KOPT-K1 (cell line): ENCODE measurements around the gene ZNF451.

Source experiments
- H3K27ac ChIP-seq: fragments of 200-600 bp; sonication (generic); 2 replicates; pipeline ENCODE4 v1.5.1; 2016; ENCODE audit warnings: antibody characterized with exemption, mild to moderate bottlenecking, low read depth, low read length; ENCODE audit not compliant: poor library complexity, severe bottlenecking
- H3K36me3 ChIP-seq: fragments of 200-600 bp; sonication (generic); 2 replicates; pipeline ENCODE4 v1.5.1; 2017; ENCODE audit warnings: antibody characterized with exemption, mild to moderate bottlenecking, low read length, moderate library complexity; ENCODE audit not compliant: insufficient read depth
- H3K9me3 ChIP-seq: fragments of 200-600 bp; sonication (generic); 2 replicates; pipeline ENCODE4 v1.5.1; 2017; ENCODE audit warnings: antibody characterized with exemption, low read length, mild to moderate bottlenecking; ENCODE audit not compliant: insufficient read depth, poor library complexity, severe bottlenecking

The ZNF451 gene

GRCh38 chr6:57159127-57159526 is 69.1 kb downstream of the ZNF451 start:
- no peaks in the 10 kb centered on the region for H3K9me3 ChIP-seq
- peaks cover 60% of the 10 kb centered on the region for H3K36me3 ChIP-seq
- H3K27ac ChIP-seq: no peak overlapping the region

GRCh38 chr6:57162028-57162427 is 72.0 kb downstream of the ZNF451 start:
- peaks cover 12% of the 10 kb centered on the region for H3K9me3 ChIP-seq
- no peak overlapping the region for H3K27ac ChIP-seq
- H3K36me3 ChIP-seq: peaks cover 62% of the 10 kb centered on the region

- no peak overlapping the region for H3K27ac ChIP-seq
- H3K36me3 ChIP-seq: peaks cover 67% of the 10 kb centered on the region
- H3K9me3 ChIP-seq: peaks cover 12% of the 10 kb centered on the region
Observed at GRCh38 chr6:57162516-57162915, 72.5 kb downstream of the ZNF451 start.

GRCh38 chr6:57163956-57164355 is 74.0 kb downstream of the ZNF451 start:
- Histone ChIP-seq H3K9me3 (peaks cover 12% of the 10 kb centered on the region), H3K27ac (no peak overlapping the region), H3K36me3 (peaks cover 64% of the 10 kb centered on the region)

GRCh38 chr6:57165080-57165479 is 75.1 kb downstream of the ZNF451 start:
- peaks cover 62% of the 10 kb centered on the region for H3K36me3 ChIP-seq
- H3K27ac ChIP-seq: no peak overlapping the region
- H3K9me3 ChIP-seq: peaks cover 12% of the 10 kb centered on the region

GRCh38 chr6:57172136-57173055 is 82.4 kb downstream of the ZNF451 start, which contains the start of gene BAG2:
BAG2 (plus strand) TSS chr6:57172326; CDS start chr6:57172698, 372 bp downstream.
- H3K9me3 ChIP-seq: no peaks in the 10 kb centered on the region
- peaks cover 9% of the 10 kb centered on the region for H3K36me3 ChIP-seq
- H3K27ac ChIP-seq: peak within 1 kb of the TSS; percentile 67

- peak overlapping the region; percentile 67 for H3K27ac ChIP-seq
Observed at GRCh38 chr6:57173056-57173885, 83.3 kb downstream of the ZNF451 start.

GRCh38 chr6:57173886-57174510 is 84.0 kb downstream of the ZNF451 start:
- peaks cover 4% of the 10 kb centered on the region for H3K36me3 ChIP-seq
- H3K9me3 ChIP-seq: no peaks in the 10 kb centered on the region
- H3K27ac ChIP-seq: peak overlapping the region; percentile 67

More at GRCh38 chr6:57173056-57173885, 83.3 kb downstream of the ZNF451 start:
- Histone ChIP-seq H3K9me3 (no peaks in the 10 kb centered on the region), H3K36me3 (peaks cover 2% of the 10 kb centered on the region)

- Histone ChIP-seq H3K36me3 (peaks cover 5% of the 10 kb centered on the region), H3K27ac (no peak overlapping the region), H3K9me3 (no peaks in the 10 kb centered on the region)
Observed at GRCh38 chr6:57174511-57174907, 84.5 kb downstream of the ZNF451 start.

- H3K9me3 ChIP-seq: no peaks in the 10 kb centered on the region
- no peak overlapping the region for H3K27ac ChIP-seq
- H3K36me3 ChIP-seq: peaks cover 17% of the 10 kb centered on the region
Observed at GRCh38 chr6:57177545-57178265, 87.7 kb downstream of the ZNF451 start.

- H3K27ac ChIP-seq: no peak overlapping the region
- no peaks in the 10 kb centered on the region for H3K9me3 ChIP-seq
- H3K36me3 ChIP-seq: peaks cover 45% of the 10 kb centered on the region
Observed at GRCh38 chr6:57180596-57180995, 90.6 kb downstream of the ZNF451 start.

- Histone ChIP-seq H3K27ac (no peak overlapping the region), H3K9me3 (no peaks in the 10 kb centered on the region), H3K36me3 (peaks cover 50% of the 10 kb centered on the region)
Observed at GRCh38 chr6:57182017-57182432, 92.0 kb downstream of the ZNF451 start.

- Histone ChIP-seq H3K27ac (no peak overlapping the region), H3K36me3 (peaks cover 56% of the 10 kb centered on the region), H3K9me3 (no peaks in the 10 kb centered on the region)
Observed at GRCh38 chr6:57183336-57183735, 93.3 kb downstream of the ZNF451 start.

- H3K27ac ChIP-seq: no peak overlapping the region
- H3K9me3 ChIP-seq: no peaks in the 10 kb centered on the region
- peaks cover 65% of the 10 kb centered on the region for H3K36me3 ChIP-seq
Observed at GRCh38 chr6:57190140-57190539, 100.2 kb downstream of the ZNF451 start.
